K562 (cell line): ENCODE measurements around the gene NAA38.

ENCODE experiments used
- CREM ChIP-seq: IDR thresholded peaks from 2 replicates; pipeline ENCODE4 v1.6.1; 2014; ENCODE audit warnings: antibody characterized with exemption, low read depth
- FOS ChIP-seq: IDR thresholded peaks from 3 replicates; pipeline ENCODE4 v1.6.1; 2011; ENCODE audit not compliant: insufficient read length; ENCODE audit errors: extremely low read depth
- POU5F1 ChIP-seq: fragments of 150-350 bp; IDR thresholded peaks from 2 replicates; pipeline ENCODE4 v1.6.1; 2014; ENCODE audit warnings: borderline replicate concordance, low read length, low read depth, mild to moderate bottlenecking; ENCODE audit not compliant: partially characterized antibody
- SOX6 ChIP-seq: fragments of 450-650 bp; IDR thresholded peaks from 2 replicates; pipeline ENCODE4 v1.6.1; 2014; ENCODE audit warnings: mild to moderate bottlenecking
- TARDBP ChIP-seq: fragments of 450-650 bp; IDR thresholded peaks from 2 replicates; pipeline ENCODE4 v1.6.1; 2016
- ZFX ChIP-seq: sonication (generic); formaldehyde crosslinking; IDR thresholded peaks from 2 replicates; pipeline ENCODE4 v1.8.0; 2022; ENCODE audit warnings: mild to moderate bottlenecking, missing genetic modification reagents, moderate library complexity
- ZNF398 ChIP-seq: fragments of 250-450 bp; sonication (Bioruptor Pico); IDR thresholded peaks from 2 replicates; pipeline ENCODE4 v1.8.0; 2021; ENCODE audit warnings: moderate library complexity, mild to moderate bottlenecking, inconsistent platforms
- ZNF583 ChIP-seq: fragments of 250-450 bp; sonication (Bioruptor Pico); IDR thresholded peaks from 2 replicates; pipeline ENCODE4 v1.4.0; 2020

GRCh38 chr17:7830616-7831015 lies 26.7 kb downstream of the NAA38 start:
- TF ChIP-seq TARDBP (no peak), SOX6 (no peak), ZFX (no peak), ZNF583 (CRISPR knock-in tag) (no peak), ZNF398 (CRISPR knock-in tag) (no peak), POU5F1 (no peak), FOS (no peak), CREM (no peak)
